HG03025 (cell line): ENCODE data around the gene HDAC11.
"Not testable (repeated sequence)": the region's sequence is repeated elsewhere in the genome, so short reads cannot be mapped to it uniquely, and the experiment has no call there.

ENCODE experiments used
- ATAC-seq: cut with Tn5 transposase; IDR thresholded peaks from one replicate; pipeline ENCODE4 v1.9.1; 2021; ENCODE audit warnings: mild to moderate bottlenecking, moderate library complexity; ENCODE audit not compliant: unreplicated experiment, low FRiP score

Gene HDAC11

GRCh38 chr3:13465236-13465873 is 14.8 kb upstream of the HDAC11 start:
- ATAC-seq, result no peak

DNA sequence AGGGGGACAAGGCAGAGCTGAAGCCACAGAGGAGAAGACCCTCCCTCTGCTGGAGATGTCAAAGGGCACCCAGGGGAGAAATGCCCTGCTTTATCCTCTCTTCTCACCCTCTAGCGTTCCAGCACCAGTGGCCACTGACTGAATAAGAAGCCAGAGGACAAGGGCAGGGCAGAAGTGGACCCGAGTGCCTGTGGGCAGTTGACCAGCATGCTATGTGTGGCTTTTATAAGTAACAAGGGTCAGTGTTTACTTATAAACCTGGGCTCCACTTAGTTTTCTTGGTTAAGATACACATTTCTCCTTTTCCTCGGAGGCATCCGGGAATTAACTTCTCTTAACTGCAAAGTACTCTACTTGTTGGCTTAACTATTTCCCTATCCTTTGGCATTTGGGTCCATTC is 13.3 kb upstream of the HDAC11 start:
- no peak for ATAC-seq

GRCh38 chr3:13470894-13471574 is 9.1 kb upstream of the HDAC11 start:
- ATAC-seq, result no peak

DNA sequence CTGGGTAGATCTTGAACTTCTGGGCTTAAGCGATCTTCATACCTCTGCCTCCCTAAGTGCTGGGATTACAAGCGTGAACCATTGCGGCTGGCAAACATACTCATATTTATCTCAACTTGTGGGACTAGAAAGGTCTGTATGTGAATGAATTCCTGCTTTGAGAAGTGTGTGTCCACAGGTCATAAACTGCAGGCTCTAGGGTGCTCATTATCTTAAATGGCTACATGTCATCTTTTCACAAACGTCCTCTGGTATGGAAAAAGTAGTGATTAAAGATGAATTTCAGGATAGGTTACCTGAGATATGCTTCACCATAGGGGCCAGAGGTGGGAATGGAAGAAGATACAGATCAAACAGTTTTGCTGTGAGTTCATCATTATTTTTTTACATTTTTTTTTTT is 7.8 kb upstream of the HDAC11 start:
- ATAC-seq, result no peak

- no peak for ATAC-seq
These were observed 7.1 kb upstream of the HDAC11 start for GRCh38 chr3:13473020-13473419.

- no peak for ATAC-seq
These were observed 6.1 kb upstream of the HDAC11 start for GRCh38 chr3:13474021-13474420.

GRCh38 chr3:13474776-13475303 is 5.3 kb upstream of the HDAC11 start:
- ATAC-seq, result no peak

DNA sequence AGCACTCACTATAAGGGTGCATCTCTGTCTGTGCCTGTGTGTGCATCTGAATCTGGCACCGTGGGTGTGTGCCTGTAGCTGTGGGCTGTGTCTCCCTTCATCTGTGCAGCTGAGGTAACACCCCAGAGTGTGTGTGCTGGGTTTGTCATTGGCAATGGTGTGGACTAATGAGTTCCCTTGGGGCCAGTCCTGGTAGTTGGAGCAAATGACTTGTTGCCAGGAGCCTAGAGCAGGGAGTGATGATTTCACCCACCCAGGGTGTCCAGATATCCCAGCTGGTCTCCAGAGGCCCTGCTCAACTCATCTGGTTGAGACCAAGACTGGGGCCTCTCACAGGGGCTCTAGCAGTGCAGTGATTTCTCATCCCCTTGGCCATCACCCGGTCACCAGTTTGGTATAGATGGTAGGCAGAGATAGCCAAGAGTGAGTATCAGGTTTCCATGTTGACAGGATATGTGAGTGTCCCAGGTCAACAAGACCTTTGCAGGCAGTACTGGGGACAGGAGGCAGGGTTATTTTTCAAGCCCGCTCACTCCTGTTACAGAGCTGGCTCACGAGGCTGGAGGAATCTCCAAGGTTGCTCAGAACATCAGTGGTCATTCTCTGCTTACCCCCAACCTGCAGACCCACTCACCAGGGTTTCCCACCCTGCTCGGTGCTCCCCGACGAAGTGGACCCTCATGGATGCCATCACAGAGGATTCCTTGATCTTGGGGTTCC is 4.1 kb upstream of the HDAC11 start:
- ATAC-seq, result no peak

DNA sequence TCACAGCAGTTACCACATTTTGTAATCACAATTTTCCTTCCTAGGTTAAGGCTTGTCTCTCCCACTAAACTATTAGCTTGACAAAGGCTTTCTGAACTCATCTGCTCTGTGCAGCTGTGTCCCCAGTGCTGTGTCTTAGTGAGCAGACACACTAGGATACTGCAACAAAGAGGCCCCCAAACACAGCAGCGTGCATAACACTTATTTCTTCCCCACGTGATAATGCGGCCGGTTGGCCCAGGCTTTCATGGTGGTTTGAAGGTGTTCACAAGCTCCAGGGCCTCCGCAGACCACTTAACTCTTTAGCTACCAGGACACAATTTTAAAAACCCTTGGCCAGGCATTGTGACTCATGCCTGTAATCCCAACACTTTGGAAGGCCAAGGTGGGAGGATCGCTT is 2.2 kb upstream of the HDAC11 start:
- no peak for ATAC-seq

- ATAC-seq, result peak; percentile 2
These were observed 849 bp upstream of the HDAC11 start for GRCh38 chr3:13479332-13479581.

DNA sequence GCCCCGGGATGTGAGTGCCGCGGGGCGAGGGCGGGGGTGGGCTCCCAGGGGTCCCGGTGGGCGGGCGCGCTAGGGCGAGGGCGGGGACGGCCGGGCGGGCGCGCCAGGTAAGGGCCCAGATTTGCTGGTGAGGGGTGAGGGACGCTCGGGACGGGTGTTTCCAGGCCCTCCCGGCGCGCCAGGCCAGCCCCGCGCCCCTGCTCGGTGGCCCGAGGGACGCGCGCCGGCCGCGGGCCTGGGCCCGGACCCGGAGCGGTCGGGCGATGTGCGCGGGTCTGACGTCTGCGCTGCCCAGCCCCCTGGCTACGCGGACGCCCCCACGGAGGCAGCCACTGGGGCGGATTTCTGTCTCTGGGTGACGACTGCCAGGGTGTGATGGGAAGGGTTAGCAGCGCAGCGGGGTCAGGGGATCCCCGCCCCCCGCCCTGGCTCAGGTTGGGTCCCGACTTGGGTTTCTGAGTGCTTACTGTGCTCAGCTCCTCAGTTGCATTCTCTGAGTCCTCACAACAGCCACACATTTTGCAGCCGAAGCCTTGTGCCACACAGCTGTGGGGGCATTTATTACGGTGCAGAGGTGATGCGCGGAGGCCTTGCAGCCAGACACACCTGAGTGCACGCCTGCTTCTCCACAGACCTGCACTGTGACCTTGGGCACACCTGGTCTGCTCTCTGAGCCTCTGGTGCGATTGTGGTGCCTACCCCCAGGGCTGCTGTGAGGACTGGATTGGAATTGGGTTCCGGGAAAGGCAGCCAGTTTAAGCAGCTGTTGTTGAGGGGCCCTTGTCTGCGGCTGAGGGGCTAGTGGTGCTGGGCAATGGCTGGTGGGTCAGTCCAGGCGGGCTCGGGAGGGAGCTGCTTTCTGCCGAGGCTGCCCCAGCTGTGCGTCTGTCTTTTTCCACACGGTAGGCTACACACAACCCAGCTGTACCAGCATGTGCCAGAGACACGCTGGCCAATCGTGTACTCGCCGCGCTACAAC is 523 bp downstream of the HDAC11 start:
- peak; percentile 8 for ATAC-seq

GRCh38 chr3:13482106-13482690 is 2.1 kb downstream of the HDAC11 start:
- no peak for ATAC-seq

GRCh38 chr3:13483286-13483685 is 3.2 kb downstream of the HDAC11 start:
- ATAC-seq, result no peak

- ATAC-seq, result no peak
These were observed 4.0 kb downstream of the HDAC11 start for GRCh38 chr3:13483988-13484695.

DNA sequence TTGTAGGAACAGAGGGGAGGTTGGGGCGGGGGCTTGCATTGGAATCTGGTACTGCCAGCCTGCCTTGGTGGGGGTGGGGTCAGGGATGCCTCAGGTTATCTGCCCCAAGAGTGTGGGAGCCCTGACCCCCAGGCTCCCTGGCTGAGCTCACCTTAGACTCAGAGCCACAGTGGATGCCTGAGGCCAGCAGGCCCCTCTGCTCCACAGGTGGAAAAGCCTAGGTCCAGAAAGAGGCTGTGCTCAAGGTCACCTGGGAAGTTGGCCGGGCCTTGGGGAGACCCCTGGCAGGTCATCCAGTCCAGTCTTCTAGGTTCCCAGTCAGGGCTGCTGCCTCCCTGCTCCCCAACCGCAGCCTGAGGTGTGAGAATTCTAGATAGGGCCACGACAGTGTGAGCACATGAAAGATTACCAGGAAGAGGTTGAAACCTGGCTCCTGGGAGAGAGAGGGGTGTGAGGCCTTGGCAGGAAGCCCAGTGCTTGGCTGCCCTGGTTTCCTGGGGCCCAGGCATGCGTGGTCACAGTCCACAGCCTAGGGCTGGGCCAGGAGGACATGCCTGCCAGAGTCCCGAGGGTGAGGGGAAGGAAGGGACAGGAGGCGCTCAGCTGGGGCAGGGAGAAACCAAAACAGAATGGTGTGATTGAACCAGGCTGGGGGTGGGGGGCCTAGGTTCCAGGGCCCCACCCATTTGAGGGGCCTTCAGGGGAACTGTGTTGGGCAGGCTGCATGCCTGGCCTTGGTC is 4.9 kb downstream of the HDAC11 start:
- ATAC-seq, result no peak

- not testable (repeated sequence) for ATAC-seq
These were observed 5.8 kb downstream of the HDAC11 start for GRCh38 chr3:13485630-13486562.

DNA sequence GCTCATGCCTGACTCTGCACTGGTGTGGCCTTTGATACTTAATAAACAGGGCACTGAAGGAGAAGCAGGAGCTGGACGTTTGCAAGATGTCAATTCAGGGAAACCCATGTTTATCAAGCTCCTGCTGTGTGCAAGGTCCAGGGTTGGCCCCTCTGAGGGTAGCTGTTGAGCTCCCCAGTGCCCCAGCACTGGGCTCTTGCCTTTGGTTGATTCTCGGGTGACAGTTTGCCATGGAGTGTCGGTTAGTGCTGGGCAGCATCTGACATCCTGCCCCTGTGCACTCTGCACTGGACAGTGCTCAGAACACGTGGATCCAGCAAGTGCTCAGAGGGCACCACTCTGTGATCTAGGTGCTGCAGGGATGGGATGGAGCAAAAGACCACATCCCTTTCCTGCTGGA is 7.3 kb downstream of the HDAC11 start:
- no peak for ATAC-seq
